Measurements from ENCODE around the gene RAB35.
"Not testable (repeated sequence)": the region's sequence is repeated elsewhere in the genome, so short reads cannot be mapped to it uniquely, and the experiment has no call there.

RAB35 gene

GRCh38 chr12:120049426-120049825 lies 67.1 kb downstream of the RAB35 start:
- TF ChIP-seq FOXA1 (IDR thresholded peaks at IDR 0.05), result no peak
- TF ChIP-seq SP1 (IDR thresholded peaks at IDR 0.05), result no peak
- TF ChIP-seq TARDBP (IDR thresholded peaks at IDR 0.05), result no peak
- no peak for TF ChIP-seq FOXK2 (IDR thresholded peaks at IDR 0.05)
- no peak for TF ChIP-seq SUZ12 (IDR thresholded peaks at IDR 0.05)
- no peak for TF ChIP-seq LEF1 (IDR thresholded peaks at IDR 0.05; ENCODE audit: borderline replicate concordance)
- no peak for TF ChIP-seq HDGF (IDR thresholded peaks at IDR 0.05; ENCODE audit: borderline replicate concordance)
- TF ChIP-seq ELF4 (IDR thresholded peaks at IDR 0.05), result no peak
- TF ChIP-seq CTBP1 (IDR thresholded peaks at IDR 0.05; ENCODE audit: borderline replicate concordance), result no peak
- no peak for TF ChIP-seq NFRKB (IDR thresholded peaks at IDR 0.05)
- no peak for TF ChIP-seq FOXM1 (IDR thresholded peaks at IDR 0.05; ENCODE audit: borderline replicate concordance)
- no peak for TF ChIP-seq ARNT (IDR thresholded peaks at IDR 0.05)
- no peak for TF ChIP-seq BHLHE40 (IDR thresholded peaks at IDR 0.05; ENCODE audit: borderline replicate concordance)
- no peak for TF ChIP-seq ZNF384 (IDR thresholded peaks at IDR 0.05)
- no peak for TF ChIP-seq PKNOX1 (IDR thresholded peaks at IDR 0.05)
- no peak for TF ChIP-seq L3MBTL2 (conservative IDR thresholded peaks at IDR 0.05)
- CTCF ChIA-PET, result no interaction called here
- DNase-seq (ENCODE audit: extremely low spot score), result no peak
- POLR2A ChIA-PET, result interaction anchor here (1.0 kb wide), 1 partner anchor 20 kb away, joined by 3 read pairs; no protein-coding TSS in a partner anchor

- ChIA-PET POLR2A (interaction anchor here (1.0 kb wide), 1 partner anchor 21 kb away, joined by 3 read pairs; no protein-coding TSS in a partner anchor), CTCF (interaction anchor here (0.7 kb wide), 1 partner anchor 47 kb away, joined by 4 read pairs; no protein-coding TSS in a partner anchor)
- no peak for DNase-seq (ENCODE audit: extremely low spot score)
- TF ChIP-seq BHLHE40 (IDR thresholded peaks at IDR 0.05; ENCODE audit: borderline replicate concordance), result no peak
- no peak for TF ChIP-seq CTBP1 (IDR thresholded peaks at IDR 0.05; ENCODE audit: borderline replicate concordance)
- no peak for TF ChIP-seq TARDBP (IDR thresholded peaks at IDR 0.05)
- TF ChIP-seq SP1 (IDR thresholded peaks at IDR 0.05), result no peak
- no peak for TF ChIP-seq FOXM1 (IDR thresholded peaks at IDR 0.05; ENCODE audit: borderline replicate concordance)
- no peak for TF ChIP-seq NFRKB (IDR thresholded peaks at IDR 0.05)
- TF ChIP-seq L3MBTL2 (conservative IDR thresholded peaks at IDR 0.05), result no peak
- no peak for TF ChIP-seq FOXA1 (IDR thresholded peaks at IDR 0.05)
- no peak for TF ChIP-seq HDGF (IDR thresholded peaks at IDR 0.05; ENCODE audit: borderline replicate concordance)
- TF ChIP-seq PKNOX1 (IDR thresholded peaks at IDR 0.05), result no peak
- no peak for TF ChIP-seq ZNF384 (IDR thresholded peaks at IDR 0.05)
- no peak for TF ChIP-seq SUZ12 (IDR thresholded peaks at IDR 0.05)
- TF ChIP-seq ARNT (IDR thresholded peaks at IDR 0.05), result no peak
These were observed 68.3 kb downstream of the RAB35 start for GRCh38 chr12:120048263-120048662.

- TF ChIP-seq HDGF (IDR thresholded peaks at IDR 0.05; ENCODE audit: borderline replicate concordance) (no peak), ZNF384 (IDR thresholded peaks at IDR 0.05) (no peak), SP1 (IDR thresholded peaks at IDR 0.05) (no peak), PKNOX1 (IDR thresholded peaks at IDR 0.05) (no peak), L3MBTL2 (conservative IDR thresholded peaks at IDR 0.05) (no peak), FOXK2 (IDR thresholded peaks at IDR 0.05) (no peak), TARDBP (IDR thresholded peaks at IDR 0.05) (no peak), LEF1 (IDR thresholded peaks at IDR 0.05; ENCODE audit: borderline replicate concordance) (no peak), ELF4 (IDR thresholded peaks at IDR 0.05) (no peak), FOXA1 (IDR thresholded peaks at IDR 0.05) (no peak), SUZ12 (IDR thresholded peaks at IDR 0.05) (no peak), FOXM1 (IDR thresholded peaks at IDR 0.05; ENCODE audit: borderline replicate concordance) (no peak), CTBP1 (IDR thresholded peaks at IDR 0.05; ENCODE audit: borderline replicate concordance) (no peak), NFRKB (IDR thresholded peaks at IDR 0.05) (no peak), BHLHE40 (IDR thresholded peaks at IDR 0.05; ENCODE audit: borderline replicate concordance) (no peak), ARNT (IDR thresholded peaks at IDR 0.05) (no peak)
- CTCF ChIA-PET, result interaction anchor here (0.7 kb wide), 1 partner anchor 11 kb away, joined by 5 read pairs; no protein-coding TSS in a partner anchor
- POLR2A ChIA-PET, result no interaction called here
- DNase-seq (ENCODE audit: extremely low spot score), result no peak
These were observed 69.5 kb downstream of the RAB35 start for GRCh38 chr12:120047072-120047471.

GRCh38 chr12:120045367-120045766 lies 71.2 kb downstream of the RAB35 start:
- POLR2A ChIA-PET; DNase-seq (ENCODE audit: extremely low spot score); CTCF ChIA-PET: not testable (repeated sequence)
